SK-N-SH treated with all-trans-retinoic acid at 6 μM for 48 hours (cell line): ENCODE data around the gene KCNMB3.

Experiments
- ATAC-seq: fragments of 200-7000 bp; cut with Tn5 transposase; 3 replicates; pipeline ENCODE4 v1.9.1; 2020; ENCODE audit warnings: mild to moderate bottlenecking, moderate library complexity
- ARNTL ChIP-seq: fragments of 450-650 bp; formaldehyde crosslinking; IDR thresholded peaks from 2 replicates; pipeline ENCODE4 v1.5.0; 2020; ENCODE audit warnings: low read depth, mild to moderate bottlenecking, moderate library complexity, borderline replicate concordance
- BACH2 ChIP-seq: fragments of 250-450 bp; sonication (Bioruptor Pico); IDR thresholded peaks from 2 replicates; pipeline ENCODE4 v1.9.0; 2021; ENCODE audit warnings: mild to moderate bottlenecking, borderline replicate concordance
- CREB5 ChIP-seq: fragments of 250-450 bp; sonication (Bioruptor Pico); IDR thresholded peaks from 2 replicates; pipeline ENCODE4 v1.5.1; 2020; ENCODE audit warnings: low read depth, mild to moderate bottlenecking, moderate library complexity
- CSDC2 ChIP-seq: fragments of 250-450 bp; sonication (Bioruptor Pico); IDR thresholded peaks from 2 replicates; pipeline ENCODE4 v1.5.0; 2020; ENCODE audit warnings: mild to moderate bottlenecking, moderate library complexity
- CSRNP3 ChIP-seq: fragments of 250-450 bp; sonication (Bioruptor Pico); IDR thresholded peaks from 2 replicates; pipeline ENCODE4 v1.5.1; 2021; ENCODE audit warnings: mild to moderate bottlenecking, moderate library complexity
- ESRRG ChIP-seq: fragments of 250-450 bp; sonication (Bioruptor Pico); IDR thresholded peaks from 2 replicates; pipeline ENCODE4 v1.6.1; 2021; ENCODE audit warnings: mild to moderate bottlenecking
- GLIS3 ChIP-seq: fragments of 250-450 bp; sonication (Bioruptor Pico); IDR thresholded peaks from 2 replicates; pipeline ENCODE4 v1.5.0; 2020; ENCODE audit warnings: mild to moderate bottlenecking, moderate library complexity
- ISL1 ChIP-seq: fragments of 250-450 bp; sonication (Bioruptor Pico); IDR thresholded peaks from 2 replicates; pipeline ENCODE4 v2.1.2; 2022; ENCODE audit warnings: mild to moderate bottlenecking, moderate library complexity
- OSR1 ChIP-seq: fragments of 250-450 bp; sonication (Bioruptor Pico); IDR thresholded peaks from 2 replicates; pipeline ENCODE4 v1.8.0; 2022; ENCODE audit warnings: moderate library complexity, mild to moderate bottlenecking, inconsistent platforms
- PATZ1 ChIP-seq: fragments of 250-450 bp; sonication (Bioruptor Pico); IDR thresholded peaks from 2 replicates; pipeline ENCODE4 v1.8.0; 2020; ENCODE audit warnings: mild to moderate bottlenecking, moderate library complexity, borderline replicate concordance
- POU6F1 ChIP-seq: fragments of 250-450 bp; sonication (Bioruptor Pico); IDR thresholded peaks from 2 replicates; pipeline ENCODE4 v1.8.0; 2021; ENCODE audit warnings: low read depth, mild to moderate bottlenecking, moderate library complexity, borderline replicate concordance
- PPARA ChIP-seq: fragments of 250-450 bp; sonication (Bioruptor Pico); IDR thresholded peaks from 2 replicates; pipeline ENCODE4 v1.5.0; 2020; ENCODE audit warnings: mild to moderate bottlenecking, borderline replicate concordance
- RARB ChIP-seq: fragments of 250-450 bp; sonication (Bioruptor Pico); IDR thresholded peaks from 2 replicates; pipeline ENCODE4 v1.8.0; 2021; ENCODE audit warnings: mild to moderate bottlenecking, moderate library complexity
- SNAI2 ChIP-seq: fragments of 250-450 bp; sonication (Bioruptor Pico); IDR thresholded peaks from 2 replicates; pipeline ENCODE4 v1.5.0; 2020; ENCODE audit warnings: mild to moderate bottlenecking, moderate library complexity
- TCF4 ChIP-seq: fragments of 250-450 bp; sonication (Bioruptor Pico); IDR thresholded peaks from 2 replicates; pipeline ENCODE4 v1.8.0; 2021; ENCODE audit warnings: mild to moderate bottlenecking, moderate library complexity, borderline replicate concordance
- TOX ChIP-seq: fragments of 250-450 bp; sonication (Bioruptor Pico); IDR thresholded peaks from 2 replicates; pipeline ENCODE4 v1.8.0; 2021; ENCODE audit warnings: mild to moderate bottlenecking, moderate library complexity, borderline replicate concordance
- ZFP3 ChIP-seq: fragments of 250-450 bp; sonication (Bioruptor Pico); IDR thresholded peaks from 2 replicates; pipeline ENCODE4 v1.5.0; 2020; ENCODE audit warnings: mild to moderate bottlenecking, moderate library complexity
- ZFP30 ChIP-seq: fragments of 450-650 bp; formaldehyde crosslinking; IDR thresholded peaks from 2 replicates; pipeline ENCODE4 v1.5.0; 2022; ENCODE audit warnings: mild to moderate bottlenecking, moderate library complexity
- ZNF565 ChIP-seq: fragments of 450-650 bp; formaldehyde crosslinking; conservative IDR thresholded peaks from 2 replicates; pipeline ENCODE4 v1.5.0; 2020; ENCODE audit warnings: low read depth, mild to moderate bottlenecking, moderate library complexity
- ZNF70 ChIP-seq: fragments of 450-650 bp; formaldehyde crosslinking; IDR thresholded peaks from 2 replicates; pipeline ENCODE4 v1.5.0; 2020; ENCODE audit warnings: mild to moderate bottlenecking, moderate library complexity
- ZNF8 ChIP-seq: fragments of 450-650 bp; formaldehyde crosslinking; IDR thresholded peaks from 2 replicates; pipeline ENCODE4 v1.5.0; 2020; ENCODE audit warnings: mild to moderate bottlenecking, moderate library complexity

KCNMB3 gene

GRCh38 chr3:179268400-179269051 is 17.6 kb upstream of the KCNMB3 start (continued):
- no peak for TF ChIP-seq ISL1 (CRISPR knock-in tag)

- ATAC-seq = no peak
- TF ChIP-seq ARNTL (CRISPR knock-in tag) (no peak), ZNF8 (CRISPR knock-in tag) (no peak), PPARA (no peak), TCF4 (no peak), OSR1 (CRISPR knock-in tag) (no peak), CSRNP3 (CRISPR knock-in tag) (no peak), ZNF70 (no peak), RARB (CRISPR knock-in tag) (no peak), SNAI2 (CRISPR knock-in tag) (no peak), TOX (CRISPR knock-in tag) (no peak), ESRRG (CRISPR knock-in tag) (no peak), ISL1 (CRISPR knock-in tag) (no peak)
Observed at GRCh38 chr3:179266701-179267211, 15.8 kb upstream of the KCNMB3 start.

- no peak for TF ChIP-seq ZFP3 (CRISPR knock-in tag)
- TF ChIP-seq OSR1 (CRISPR knock-in tag) = no peak
- TF ChIP-seq PATZ1 = no peak
- no peak for ATAC-seq
Observed at GRCh38 chr3:179265875-179266274, 15.0 kb upstream of the KCNMB3 start.

- TF ChIP-seq BACH2 (CRISPR knock-in tag) (no peak), SNAI2 (CRISPR knock-in tag) (no peak), ISL1 (CRISPR knock-in tag) (no peak), CREB5 (CRISPR knock-in tag) (no peak), PPARA (no peak), GLIS3 (CRISPR knock-in tag) (no peak), ESRRG (CRISPR knock-in tag) (no peak), ZNF70 (no peak), ZFP30 (CRISPR knock-in tag) (no peak), CSRNP3 (CRISPR knock-in tag) (no peak)
- no peak for ATAC-seq
Observed at GRCh38 chr3:179265092-179265491, 14.2 kb upstream of the KCNMB3 start.

GRCh38 chr3:179264449-179264848 is 13.5 kb upstream of the KCNMB3 start:
- no peak for ATAC-seq
- TF ChIP-seq CSRNP3 (CRISPR knock-in tag) (no peak), CSDC2 (CRISPR knock-in tag) (no peak), ZFP3 (CRISPR knock-in tag) (no peak), TOX (CRISPR knock-in tag) (no peak), SNAI2 (CRISPR knock-in tag) (no peak), TCF4 (no peak), ZNF565 (CRISPR knock-in tag) (no peak), ZFP30 (CRISPR knock-in tag) (no peak), ISL1 (CRISPR knock-in tag) (no peak), POU6F1 (CRISPR knock-in tag) (no peak), GLIS3 (CRISPR knock-in tag) (no peak), PPARA (no peak), CREB5 (CRISPR knock-in tag) (no peak), BACH2 (CRISPR knock-in tag) (no peak)
